ENCODE measurements around the gene KCNK3. TPM values are rescaled to one million over a fixed set of nuclear protein-coding genes. Genes with fewer than 3 reads are reported as not detected.

The KCNK3 gene
- total and polyA plus RNA-seq, 2 of the 13 experiments (the other 11 are each of a cell fraction or from before 2014, with no cell fraction given): not detected

DNA sequence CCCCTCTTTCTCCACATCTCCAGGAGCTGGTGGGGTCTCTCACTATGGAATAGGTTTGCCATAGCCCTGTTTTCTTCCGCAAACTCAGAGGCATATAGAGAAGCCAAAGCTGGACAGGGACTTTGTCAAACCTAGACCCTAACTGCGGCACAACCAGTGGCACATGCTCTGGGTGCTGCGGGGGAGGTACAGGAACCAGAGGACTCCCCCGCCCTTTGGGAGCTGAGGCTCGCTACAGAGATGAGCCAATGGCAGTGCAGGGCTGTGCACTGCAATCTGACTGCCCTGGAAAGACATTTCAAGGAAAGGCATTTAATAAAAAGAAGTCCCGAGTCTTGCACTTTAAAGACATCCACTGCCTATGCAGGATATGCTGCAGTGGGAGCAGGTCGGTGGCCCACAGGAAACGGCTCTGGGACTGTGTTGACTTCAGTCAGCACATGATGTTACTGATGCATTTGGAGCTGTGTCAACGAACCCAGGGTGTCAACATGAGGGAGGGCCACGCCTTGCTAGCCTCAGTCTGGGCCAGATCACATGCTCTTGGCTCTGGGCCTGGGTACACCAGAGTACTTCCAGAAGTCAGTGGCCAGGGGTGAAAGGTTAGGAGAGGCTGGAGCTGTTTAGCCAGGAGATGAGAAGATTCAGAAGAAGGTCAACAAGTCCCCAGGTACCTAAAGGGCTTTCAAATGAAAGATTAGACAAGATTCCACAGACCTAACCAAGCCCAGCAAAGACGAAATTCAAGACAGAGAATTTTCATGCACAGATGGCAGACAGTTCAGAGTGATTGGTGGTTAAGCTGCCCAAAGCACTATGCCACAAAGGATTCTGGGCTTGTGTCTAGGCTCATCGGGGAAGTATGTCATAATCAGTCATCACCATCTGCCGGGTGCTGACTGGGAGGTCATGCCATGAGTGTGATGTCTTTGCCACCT, 79.8 kb downstream of the KCNK3 start (continued):
- TF ChIP-seq, protein P1, sequence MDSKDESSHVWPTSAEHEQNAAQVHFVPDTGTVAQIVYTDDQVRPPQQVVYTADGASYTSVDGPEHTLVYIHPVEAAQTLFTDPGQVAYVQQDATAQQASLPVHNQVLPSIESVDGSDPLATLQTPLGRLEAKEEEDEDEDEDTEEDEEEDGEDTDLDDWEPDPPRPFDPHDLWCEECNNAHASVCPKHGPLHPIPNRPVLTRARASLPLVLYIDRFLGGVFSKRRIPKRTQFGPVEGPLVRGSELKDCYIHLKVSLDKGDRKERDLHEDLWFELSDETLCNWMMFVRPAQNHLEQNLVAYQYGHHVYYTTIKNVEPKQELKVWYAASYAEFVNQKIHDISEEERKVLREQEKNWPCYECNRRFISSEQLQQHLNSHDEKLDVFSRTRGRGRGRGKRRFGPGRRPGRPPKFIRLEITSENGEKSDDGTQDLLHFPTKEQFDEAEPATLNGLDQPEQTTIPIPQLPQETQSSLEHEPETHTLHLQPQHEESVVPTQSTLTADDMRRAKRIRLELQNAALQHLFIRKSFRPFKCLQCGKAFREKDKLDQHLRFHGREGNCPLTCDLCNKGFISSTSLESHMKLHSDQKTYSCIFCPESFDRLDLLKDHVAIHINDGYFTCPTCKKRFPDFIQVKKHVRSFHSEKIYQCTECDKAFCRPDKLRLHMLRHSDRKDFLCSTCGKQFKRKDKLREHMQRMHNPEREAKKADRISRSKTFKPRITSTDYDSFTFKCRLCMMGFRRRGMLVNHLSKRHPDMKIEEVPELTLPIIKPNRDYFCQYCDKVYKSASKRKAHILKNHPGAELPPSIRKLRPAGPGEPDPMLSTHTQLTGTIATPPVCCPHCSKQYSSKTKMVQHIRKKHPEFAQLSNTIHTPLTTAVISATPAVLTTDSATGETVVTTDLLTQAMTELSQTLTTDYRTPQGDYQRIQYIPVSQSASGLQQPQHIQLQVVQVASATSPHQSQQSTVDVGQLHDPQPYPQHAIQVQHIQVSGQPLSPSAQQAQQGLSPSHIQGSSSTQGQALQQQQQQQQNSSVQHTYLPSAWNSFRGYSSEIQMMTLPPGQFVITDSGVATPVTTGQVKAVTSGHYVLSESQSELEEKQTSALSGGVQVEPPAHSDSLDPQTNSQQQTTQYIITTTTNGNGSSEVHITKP (CRISPR knock-in tag; IDR thresholded peaks at IDR 0.05; ENCODE audit: low read depth): no peak
- TF ChIP-seq PLRG1 (conservative IDR thresholded peaks at IDR 0.05) (no peak), ZNF569 (CRISPR knock-in tag; IDR thresholded peaks at IDR 0.05; ENCODE audit: borderline replicate concordance) (no peak), GZF1 (CRISPR knock-in tag; IDR thresholded peaks at IDR 0.05) (no peak), REST (IDR thresholded peaks at IDR 0.05; ENCODE audit: borderline replicate concordance in 1 of 2, low read depth in 1 of 2, low read length in 2 of 2) (no peak), POGK (CRISPR knock-in tag; conservative IDR thresholded peaks at IDR 0.05) (no peak), ZNF431 (CRISPR knock-in tag; IDR thresholded peaks at IDR 0.05; ENCODE audit: borderline replicate concordance, low read depth) (no peak), ZNF788 (CRISPR knock-in tag; IDR thresholded peaks at IDR 0.05; ENCODE audit: borderline replicate concordance) (no peak), ETV5 (CRISPR knock-in tag; IDR thresholded peaks at IDR 0.05; ENCODE audit: borderline replicate concordance) (peak; percentile 75; the same call in 1 of the 2 replicates), RBM22 (optimal IDR thresholded peaks at IDR 0.05; ENCODE audit: low read length) (no peak), ZNF432 (CRISPR knock-in tag; IDR thresholded peaks at IDR 0.05; ENCODE audit: borderline replicate concordance) (no peak)
- TF ChIP-seq, protein P2, sequence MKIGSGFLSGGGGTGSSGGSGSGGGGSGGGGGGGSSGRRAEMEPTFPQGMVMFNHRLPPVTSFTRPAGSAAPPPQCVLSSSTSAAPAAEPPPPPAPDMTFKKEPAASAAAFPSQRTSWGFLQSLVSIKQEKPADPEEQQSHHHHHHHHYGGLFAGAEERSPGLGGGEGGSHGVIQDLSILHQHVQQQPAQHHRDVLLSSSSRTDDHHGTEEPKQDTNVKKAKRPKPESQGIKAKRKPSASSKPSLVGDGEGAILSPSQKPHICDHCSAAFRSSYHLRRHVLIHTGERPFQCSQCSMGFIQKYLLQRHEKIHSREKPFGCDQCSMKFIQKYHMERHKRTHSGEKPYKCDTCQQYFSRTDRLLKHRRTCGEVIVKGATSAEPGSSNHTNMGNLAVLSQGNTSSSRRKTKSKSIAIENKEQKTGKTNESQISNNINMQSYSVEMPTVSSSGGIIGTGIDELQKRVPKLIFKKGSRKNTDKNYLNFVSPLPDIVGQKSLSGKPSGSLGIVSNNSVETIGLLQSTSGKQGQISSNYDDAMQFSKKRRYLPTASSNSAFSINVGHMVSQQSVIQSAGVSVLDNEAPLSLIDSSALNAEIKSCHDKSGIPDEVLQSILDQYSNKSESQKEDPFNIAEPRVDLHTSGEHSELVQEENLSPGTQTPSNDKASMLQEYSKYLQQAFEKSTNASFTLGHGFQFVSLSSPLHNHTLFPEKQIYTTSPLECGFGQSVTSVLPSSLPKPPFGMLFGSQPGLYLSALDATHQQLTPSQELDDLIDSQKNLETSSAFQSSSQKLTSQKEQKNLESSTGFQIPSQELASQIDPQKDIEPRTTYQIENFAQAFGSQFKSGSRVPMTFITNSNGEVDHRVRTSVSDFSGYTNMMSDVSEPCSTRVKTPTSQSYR (CRISPR knock-in tag; IDR thresholded peaks at IDR 0.05; ENCODE audit: borderline replicate concordance): no peak
- TF ChIP-seq, protein P3, sequence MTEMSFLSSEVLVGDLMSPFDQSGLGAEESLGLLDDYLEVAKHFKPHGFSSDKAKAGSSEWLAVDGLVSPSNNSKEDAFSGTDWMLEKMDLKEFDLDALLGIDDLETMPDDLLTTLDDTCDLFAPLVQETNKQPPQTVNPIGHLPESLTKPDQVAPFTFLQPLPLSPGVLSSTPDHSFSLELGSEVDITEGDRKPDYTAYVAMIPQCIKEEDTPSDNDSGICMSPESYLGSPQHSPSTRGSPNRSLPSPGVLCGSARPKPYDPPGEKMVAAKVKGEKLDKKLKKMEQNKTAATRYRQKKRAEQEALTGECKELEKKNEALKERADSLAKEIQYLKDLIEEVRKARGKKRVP (CRISPR knock-in tag; IDR thresholded peaks at IDR 0.05): no peak

All from HepG2 (cell line).